K562 (cell line): ENCODE data around the gene FSCN2. TPM values are rescaled to one million over a fixed set of nuclear protein-coding genes. Genes with fewer than 3 reads are reported as not detected.
A peak's percentile ranks its signal among the peaks of the same experiment; 100 is the strongest.

Source experiments
- BRCA1 ChIP-seq, 2 experiments: fragments of 450-650 bp in 1 of 2; sonication (generic) in 1 of 2; formaldehyde crosslinking in 1 of 2; IDR thresholded peaks; 2 replicates each; pipeline versions ENCODE4 v1.5.0 to v1.6.1; 2017 to 2020; ENCODE audit warnings: mild to moderate bottlenecking in 1 of 2, missing genetic modification reagents in 1 of 2
- DDX20 ChIP-seq: fragments of 450-650 bp; IDR thresholded peaks from 2 replicates; pipeline ENCODE4 v1.6.1; 2016; ENCODE audit warnings: missing genetic modification characterization, low read depth, mild to moderate bottlenecking, missing compliant biosample characterization, moderate library complexity
- EWSR1 ChIP-seq: fragments of 450-650 bp; IDR thresholded peaks from 2 replicates; pipeline ENCODE4 v1.6.1; 2018; ENCODE audit warnings: borderline replicate concordance, mild to moderate bottlenecking, low read depth, moderate library complexity; ENCODE audit not compliant: partially characterized antibody
- HINFP ChIP-seq: fragments of 450-650 bp; conservative IDR thresholded peaks from 2 replicates; pipeline ENCODE4 v1.6.1; 2016; ENCODE audit warnings: missing genetic modification characterization, low read depth, mild to moderate bottlenecking, control low read depth, missing compliant biosample characterization
- HNRNPL ChIP-seq: fragments of 200-400 bp; formaldehyde crosslinking; IDR thresholded peaks from 2 replicates; pipeline ENCODE4 v1.6.1; 2017; ENCODE audit warnings: low read depth, mild to moderate bottlenecking, low read length
- MIER1 ChIP-seq: fragments of 450-650 bp; IDR thresholded peaks from 2 replicates; pipeline ENCODE4 v1.6.1; 2016; ENCODE audit warnings: antibody characterized with exemption, mild to moderate bottlenecking, low read depth
- NFE2L1 ChIP-seq: fragments of 450-650 bp; IDR thresholded peaks from 2 replicates; pipeline ENCODE4 v1.6.1; 2016; ENCODE audit warnings: missing genetic modification characterization, low read depth, mild to moderate bottlenecking, missing compliant biosample characterization, moderate library complexity, borderline replicate concordance
- RBBP5 ChIP-seq: fragments of 200-600 bp; sonication (generic); IDR thresholded peaks from 2 replicates; pipeline ENCODE4 v1.6.1; 2012; ENCODE audit warnings: borderline replicate concordance, mild to moderate bottlenecking, low read length, control low read depth, inconsistent platforms; ENCODE audit not compliant: insufficient read depth, poor library complexity, severe bottlenecking
- TCFL5 ChIP-seq: fragments of 250-450 bp; sonication (Bioruptor Pico); conservative IDR thresholded peaks from 2 replicates; pipeline ENCODE4 v1.6.1; 2021; ENCODE audit warnings: mild to moderate bottlenecking, moderate library complexity, matching md5 sums
- ZNF277 ChIP-seq: fragments of 250-450 bp; sonication (Bioruptor Pico); IDR thresholded peaks from 2 replicates; pipeline ENCODE4 v1.8.0; 2022; ENCODE audit warnings: inconsistent platforms, mild to moderate bottlenecking, moderate library complexity, borderline replicate concordance
- polyA plus RNA-seq, 8 experiments: library from polyadenylated mRNA; depleted of rRNA in 4 of 8; stranded (reverse) in 5 of 8; unstranded in 3 of 8; fragments of >200 nt; fragmentation: Nextera tagmentation in 2 of 8; fragmentation: Illumina TruSeq in 1 of 8; extraction: Ambion mirVana in 2 of 8; extraction: Trizol in 1 of 8; gene quantifications; 2 replicates each; pipeline versions ENCODE4 v1.2.1 to v1.2.3, GENCODE V29; 2011 to 2014; ENCODE audit warnings: inconsistent platforms in 1 of 8, missing spikeins in 1 of 8
- total RNA-seq, 7 experiments: library from RNA; depleted of rRNA in 6 of 7; stranded (reverse); fragments of >200 nt in 6 of 7; fragmentation: Illumina TruSeq in 2 of 7; extraction: Trizol in 2 of 7; gene quantifications; 2 replicates each; pipeline versions ENCODE4 v1.2.1 to v1.2.3, GENCODE V29; 2011 to 2021; ENCODE audit warnings: low replicate concordance in 1 of 7
- TF ChIP-seq, protein P1 (sequence below), 2 experiments: IDR thresholded peaks; 2 replicates each; pipeline ENCODE4 v1.6.1; 2012; ENCODE audit warnings: improper control_type of control experiment in 2 of 2, low read depth in 2 of 2, low read length in 2 of 2, borderline replicate concordance in 1 of 2

Gene FSCN2
- total and polyA plus RNA-seq, 9 of the 15 experiments (the other 6 are each of a cell fraction or from before 2014, with no cell fraction given) = 0.08 TPM; not detected in 8

GRCh38 chr17:81509972-81510784, 18.0 kb upstream of the FSCN2 start (continued):
- peak; percentile 9 for TF ChIP-seq RBBP5
- TF ChIP-seq ZNF277 = no peak
- 0 out of 2 replicates have a peak, but pooled peaks have one; percentile 17 for TF ChIP-seq HINFP (tag)
- TF ChIP-seq MIER1 = no peak
- no peak for TF ChIP-seq NFE2L1 (tag)
- no peak for TF ChIP-seq EWSR1
- peak; percentile 55; the same call in 1 of the 2 replicates for TF ChIP-seq HNRNPL
- no peak for TF ChIP-seq DDX20 (tag)
- no peak for TF ChIP-seq TCFL5 (CRISPR knock-in tag)
- TF ChIP-seq, protein P1, sequence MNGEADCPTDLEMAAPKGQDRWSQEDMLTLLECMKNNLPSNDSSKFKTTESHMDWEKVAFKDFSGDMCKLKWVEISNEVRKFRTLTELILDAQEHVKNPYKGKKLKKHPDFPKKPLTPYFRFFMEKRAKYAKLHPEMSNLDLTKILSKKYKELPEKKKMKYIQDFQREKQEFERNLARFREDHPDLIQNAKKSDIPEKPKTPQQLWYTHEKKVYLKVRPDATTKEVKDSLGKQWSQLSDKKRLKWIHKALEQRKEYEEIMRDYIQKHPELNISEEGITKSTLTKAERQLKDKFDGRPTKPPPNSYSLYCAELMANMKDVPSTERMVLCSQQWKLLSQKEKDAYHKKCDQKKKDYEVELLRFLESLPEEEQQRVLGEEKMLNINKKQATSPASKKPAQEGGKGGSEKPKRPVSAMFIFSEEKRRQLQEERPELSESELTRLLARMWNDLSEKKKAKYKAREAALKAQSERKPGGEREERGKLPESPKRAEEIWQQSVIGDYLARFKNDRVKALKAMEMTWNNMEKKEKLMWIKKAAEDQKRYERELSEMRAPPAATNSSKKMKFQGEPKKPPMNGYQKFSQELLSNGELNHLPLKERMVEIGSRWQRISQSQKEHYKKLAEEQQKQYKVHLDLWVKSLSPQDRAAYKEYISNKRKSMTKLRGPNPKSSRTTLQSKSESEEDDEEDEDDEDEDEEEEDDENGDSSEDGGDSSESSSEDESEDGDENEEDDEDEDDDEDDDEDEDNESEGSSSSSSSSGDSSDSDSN (IDR thresholded peaks at IDR 0.05; ENCODE audit: borderline replicate concordance in 1 of 2, low read depth in 2 of 2, low read length in 2 of 2) = no peak
- no peak for TF ChIP-seq BRCA1 (IDR thresholded peaks at IDR 0.05)
- no peak for TF ChIP-seq BRCA1 (CRISPR knock-in tag; IDR thresholded peaks at IDR 0.05)
- TF ChIP-seq, all 486 proteins: peak for 7
